Testis (tissue), 3 donors: ENCODE results near the gene ADORA1. TPM values are rescaled to one million over a fixed set of nuclear protein-coding genes. Genes with fewer than 3 reads are reported as not detected.

Experiments
- DNase-seq: peaks from one replicate; pipeline ENCODE4 v3.0.0-alpha.2; 2019
- H3K27ac ChIP-seq, 2 donors: fragments of 200-600 bp; sonication (generic); one replicate each; pipeline ENCODE4 v1.5.1; 2019
- H3K27me3 ChIP-seq: fragments of 200-600 bp; sonication (generic); one replicate; pipeline ENCODE4 v1.5.1; 2019
- H3K36me3 ChIP-seq: fragments of 200-600 bp; sonication (generic); one replicate; pipeline ENCODE4 v1.5.1; 2017; ENCODE audit warnings: low read depth; ENCODE audit errors: missing control alignments
- H3K4me1 ChIP-seq: fragments of 200-600 bp; sonication (generic); one replicate; pipeline ENCODE4 v1.5.1; 2019
- H3K4me3 ChIP-seq, 2 donors: fragments of 200-600 bp; sonication (generic); one replicate each; pipeline ENCODE4 v1.5.1; 2017 to 2019
- H3K9me3 ChIP-seq: fragments of 200-600 bp; sonication (generic); one replicate; pipeline ENCODE4 v1.5.1; 2017
- CTCF ChIP-seq, 3 experiments: fragments of 450-650 bp in 2 of 3; fragments of 200-600 bp in 1 of 3; sonication (generic) in 1 of 3; IDR thresholded peaks; one replicate each; pipeline ENCODE4 v1.5.1; 2016 to 2019; ENCODE audit warnings: antibody characterized with exemption in 3 of 3, mild to moderate bottlenecking in 2 of 3, moderate library complexity in 1 of 3
- POLR2A ChIP-seq: fragments of 450-650 bp; IDR thresholded peaks from one replicate; pipeline ENCODE4 v1.6.1; 2017; ENCODE audit warnings: antibody characterized with exemption, mild to moderate bottlenecking, moderate library complexity
- WGBS, 2 donors: methylation state at CpG; one replicate each; pipeline ENCODE4 v1.1.5; 2018; 5-methylcytosine and 5-hydroxymethylcytosine counted together
- intact Hi-C: fragments of 100-400 bp; cut with DNase I; formaldehyde crosslinking; loops from one replicate; pipeline ENCODE4 v1.15.1; 2023; ENCODE audit warnings: low total_unique reads
- polyA plus RNA-seq: library from polyadenylated mRNA; stranded (reverse); fragments of 350-450 nt; fragmentation: Illumina TruSeq; extraction: RNeasy Lipid Tissue Mini Kit (QIAGEN cat#74804); gene quantifications from one replicate; pipeline ENCODE4 v1.2.3, GENCODE V29; 2014; ENCODE audit warnings: low read depth, low replicate concordance; ENCODE audit not compliant: insufficient read depth
- total RNA-seq, 2 donors: library from RNA; depleted of rRNA; stranded (reverse); fragments of >200 nt; gene quantifications; one replicate each; pipeline ENCODE4 v1.2.3, GENCODE V29; 2016

The ADORA1 gene
- total and polyA plus RNA-seq, 3 donors from 2014 or later: 43.2 to 68.6 (median 61.9) TPM

- DNase-seq: no peak
- Histone ChIP-seq H3K27me3 (no peaks in the 10 kb centered on the region), H3K4me1 (no peaks in the 10 kb centered on the region), H3K27ac (no peak overlapping the region), H3K9me3 (no peaks in the 10 kb centered on the region), H3K4me3 (no peak overlapping the region), H3K36me3 (no peaks in the 10 kb centered on the region)
- TF ChIP-seq CTCF (IDR thresholded peaks at IDR 0.05) (no peak), POLR2A (no peak)
- intact Hi-C loops: no loop called here
- WGBS, 2 donors: 81 to 84% methylated on average over 4 of the region's 4 CpGs
These were observed 14.2 kb upstream of the ADORA1 start for GRCh38 chr1:203113308-203113707.

DNA sequence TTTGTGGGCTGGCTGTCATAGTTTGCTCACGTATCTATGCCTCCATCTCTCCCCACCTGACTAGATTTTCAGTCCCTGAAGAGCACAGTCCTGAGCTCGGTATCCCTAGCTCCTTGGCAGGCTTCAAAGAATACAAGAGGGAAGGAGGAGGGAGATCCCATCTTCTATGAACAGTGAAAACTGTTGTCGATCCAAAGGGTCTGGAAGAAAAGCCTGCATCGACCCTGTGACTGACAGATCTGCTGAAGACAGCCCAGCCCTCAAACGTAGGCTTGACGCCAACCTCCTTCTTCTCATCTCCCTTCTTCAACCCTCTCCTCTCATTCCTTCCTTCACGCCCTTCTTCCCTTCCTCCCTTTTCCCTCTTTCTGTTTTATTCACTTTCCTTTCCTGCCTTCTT is 13.3 kb upstream of the ADORA1 start:
- WGBS, 2 donors: 83 to 85% methylated on average over 7 of the region's 7 CpGs
- no peak for TF ChIP-seq POLR2A
- no peak for TF ChIP-seq CTCF (IDR thresholded peaks at IDR 0.05)
- no peak overlapping the region for H3K27ac ChIP-seq
- intact Hi-C loops: no loop called here
- no peaks in the 10 kb centered on the region for H3K27me3 ChIP-seq
- H3K4me1 ChIP-seq: no peaks in the 10 kb centered on the region
- no peaks in the 10 kb centered on the region for H3K9me3 ChIP-seq
- H3K36me3 ChIP-seq: no peaks in the 10 kb centered on the region
- DNase-seq: no peak
- H3K4me3 ChIP-seq: no peak overlapping the region

GRCh38 chr1:203116091-203116820 is 11.3 kb upstream of the ADORA1 start:
- no peak for TF ChIP-seq CTCF (IDR thresholded peaks at IDR 0.05)
- no peak for TF ChIP-seq POLR2A
- Histone ChIP-seq H3K27ac (no peak overlapping the region), H3K4me1 (no peaks in the 10 kb centered on the region), H3K36me3 (no peaks in the 10 kb centered on the region), H3K4me3 (no peak overlapping the region), H3K9me3 (no peaks in the 10 kb centered on the region), H3K27me3 (no peaks in the 10 kb centered on the region)
- intact Hi-C loops: loop anchor here (5.0 kb wide), 1 partner anchor 101 kb away; no protein-coding TSS in a partner anchor
- 64 to 66% methylated on average over 10 of the region's 10 CpGs for WGBS, 2 donors
- DNase-seq: no peak

DNA sequence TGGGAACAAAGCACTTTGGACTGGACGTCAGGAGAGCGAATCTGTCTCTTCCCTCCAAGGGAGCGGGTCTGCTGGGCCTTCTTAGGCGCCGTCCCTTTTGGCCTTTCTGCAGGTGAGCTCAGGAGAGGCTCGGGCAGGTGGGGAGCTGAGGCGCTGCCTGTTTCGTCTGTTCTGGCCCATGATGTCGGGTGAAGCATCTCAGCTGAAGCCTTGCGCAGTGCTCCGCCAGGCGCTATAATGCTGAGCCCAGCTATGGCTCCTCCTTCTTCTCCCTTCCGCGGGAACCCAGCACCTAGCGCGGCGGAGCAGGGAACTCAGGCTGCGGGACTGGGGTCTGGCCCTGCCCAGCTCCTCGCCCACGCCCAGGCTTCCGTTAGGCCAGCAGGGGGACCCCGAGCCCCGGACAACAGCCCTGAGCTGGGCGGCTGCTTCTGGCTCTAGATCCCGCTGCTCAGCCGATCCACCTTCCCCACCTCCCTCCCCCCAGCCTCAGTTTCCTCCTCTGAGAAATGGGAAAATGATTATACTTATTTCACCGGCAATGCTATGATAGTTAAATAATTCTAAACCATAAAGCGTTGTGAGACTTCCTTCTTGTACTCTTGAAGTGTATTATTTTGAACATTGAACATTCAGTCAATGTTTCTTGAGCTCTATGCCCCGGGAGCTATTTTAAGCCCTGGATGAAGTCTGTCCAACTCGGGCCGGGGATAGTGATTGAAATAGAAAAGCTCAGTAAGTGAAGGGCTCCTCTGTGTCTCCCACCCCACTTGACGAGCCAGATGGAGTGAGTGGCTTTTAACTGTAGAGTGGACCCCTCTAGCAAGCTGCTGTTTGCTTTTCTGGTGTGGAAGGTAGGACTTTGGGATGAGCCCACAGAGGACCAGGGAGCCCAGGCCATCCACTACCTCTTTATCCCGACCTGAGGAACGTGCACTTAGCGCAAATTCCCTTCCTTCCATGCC is 9.6 kb upstream of the ADORA1 start:
- Histone ChIP-seq H3K4me1 (no peaks in the 10 kb centered on the region), H3K27ac (no peak overlapping the region), H3K36me3 (no peaks in the 10 kb centered on the region), H3K4me3 (no peak overlapping the region), H3K27me3 (no peaks in the 10 kb centered on the region), H3K9me3 (no peaks in the 10 kb centered on the region)
- DNase-seq: peak; percentile 83
- intact Hi-C loops: loop anchor here (5.0 kb wide), 1 partner anchor 99 kb away; no protein-coding TSS in a partner anchor
- 20 to 24% methylated on average over 33 to 35 of the region's 35 CpGs for WGBS, 2 donors
- TF ChIP-seq POLR2A (no peak), CTCF (IDR thresholded peaks at IDR 0.05) (peak; percentile 72 to 74 (median 74))
